Hepatocyte (in vitro differentiated cells): ENCODE results near the gene CELA1. TPM values are rescaled to one million over a fixed set of nuclear protein-coding genes. Genes with fewer than 3 reads are reported as not detected.

ENCODE experiments used
- DNase-seq: peaks from one replicate; pipeline ENCODE4 v3.0.0-alpha.2; 2016; ENCODE audit warnings: low spot score
- H2AFZ ChIP-seq: fragments of 200-600 bp; sonication (generic); 2 replicates; pipeline ENCODE4 v1.6.0; 2016; ENCODE audit warnings: antibody characterized with exemption, mild to moderate bottlenecking
- H3K27ac ChIP-seq: fragments of 200-600 bp; sonication (generic); 2 replicates; pipeline ENCODE4 v1.5.1; 2016; ENCODE audit warnings: mild to moderate bottlenecking
- H3K27me3 ChIP-seq: fragments of 200-600 bp; sonication (generic); 2 replicates; pipeline ENCODE4 v1.6.1; 2016
- H3K36me3 ChIP-seq: fragments of 200-600 bp; sonication (generic); replicated peaks from 2 replicates; pipeline ENCODE4 v1.5.1; 2016; ENCODE audit warnings: low read depth; ENCODE audit not compliant: insufficient read depth
- H3K4me1 ChIP-seq: fragments of 200-600 bp; sonication (generic); 2 replicates; pipeline ENCODE4 v1.5.1; 2016; ENCODE audit warnings: mild to moderate bottlenecking, moderate library complexity; ENCODE audit not compliant: insufficient read depth
- H3K4me2 ChIP-seq: fragments of 200-600 bp; sonication (generic); 2 replicates; pipeline ENCODE4 v1.6.0; 2016
- H3K4me3 ChIP-seq: fragments of 200-600 bp; sonication (generic); 2 replicates; pipeline ENCODE4 v1.5.1; 2016; ENCODE audit warnings: mild to moderate bottlenecking
- H3K79me2 ChIP-seq: fragments of 200-600 bp; sonication (generic); 2 replicates; pipeline ENCODE4 v1.6.0; 2017; ENCODE audit warnings: mild to moderate bottlenecking
- H3K9me2 ChIP-seq: fragments of 200-600 bp; sonication (generic); replicated peaks from 2 replicates; pipeline ENCODE4 v1.6.0; 2017; ENCODE audit warnings: mild to moderate bottlenecking; ENCODE audit not compliant: insufficient read depth
- H3K9me3 ChIP-seq: fragments of 200-600 bp; sonication (generic); 2 replicates; pipeline ENCODE4 v1.5.1; 2016; ENCODE audit warnings: low read depth, mild to moderate bottlenecking
- H4K20me1 ChIP-seq: fragments of 200-600 bp; sonication (generic); 2 replicates; pipeline ENCODE4 v1.6.0; 2016; ENCODE audit warnings: mild to moderate bottlenecking; ENCODE audit not compliant: insufficient read depth, poor library complexity, severe bottlenecking
- EZH2 ChIP-seq: fragments of 200-600 bp; sonication (generic); IDR thresholded peaks from 2 replicates; pipeline ENCODE4 v1.6.1; 2016; ENCODE audit warnings: antibody characterized with exemption, mild to moderate bottlenecking, borderline replicate concordance
- EZH2phosphoT487 ChIP-seq: fragments of 200-600 bp; sonication (generic); IDR thresholded peaks from one replicate; pipeline ENCODE4 v1.6.1; 2018; ENCODE audit warnings: antibody characterized with exemption, mild to moderate bottlenecking, low read depth, moderate library complexity; ENCODE audit not compliant: unreplicated experiment, severe bottlenecking
- WGBS: methylation state at CpG from one replicate; pipeline ENCODE4 v1.1.6; 2016; ENCODE audit warnings: low lambda C conversion rate; ENCODE audit errors: missing lambda C conversion rate; 5-methylcytosine and 5-hydroxymethylcytosine counted together
- polyA plus RNA-seq: library from polyadenylated mRNA; unstranded; fragments of >200 nt; fragmentation: Nextera tagmentation; extraction: Ambion mirVana; gene quantifications from 2 replicates; pipeline ENCODE4 v1.2.1, GENCODE V29; 2016
- total RNA-seq: library from RNA; depleted of rRNA; stranded (reverse); fragments of >200 nt; gene quantifications from 2 replicates; pipeline ENCODE4 v1.2.3, GENCODE V29; 2014
- TF ChIP-seq, protein P1 (sequence below): fragments of 200-600 bp; sonication (generic); IDR thresholded peaks from 2 replicates; pipeline ENCODE4 v1.5.1; 2016; ENCODE audit warnings: antibody characterized with exemption, mild to moderate bottlenecking; ENCODE audit not compliant: poor library complexity

The CELA1 gene
- total and polyA plus RNA-seq, 2 experiments from 2014 or later: not detected

- Histone ChIP-seq H3K36me3 (no peaks in the 10 kb centered on the region), H3K27ac (no peak overlapping the region), H3K27me3 (no peaks in the 10 kb centered on the region), H3K4me1 (no peaks in the 10 kb centered on the region), H3K79me2 (no peaks in the 10 kb centered on the region), H3K9me2 (no peaks in the 10 kb centered on the region), H3K9me3 (no peaks in the 10 kb centered on the region), H3K4me3 (no peak overlapping the region), H4K20me1 (no peaks in the 10 kb centered on the region), H2AFZ (no peak overlapping the region), H3K4me2 (no peak overlapping the region)
- no peak for DNase-seq
- TF ChIP-seq, protein P1, sequence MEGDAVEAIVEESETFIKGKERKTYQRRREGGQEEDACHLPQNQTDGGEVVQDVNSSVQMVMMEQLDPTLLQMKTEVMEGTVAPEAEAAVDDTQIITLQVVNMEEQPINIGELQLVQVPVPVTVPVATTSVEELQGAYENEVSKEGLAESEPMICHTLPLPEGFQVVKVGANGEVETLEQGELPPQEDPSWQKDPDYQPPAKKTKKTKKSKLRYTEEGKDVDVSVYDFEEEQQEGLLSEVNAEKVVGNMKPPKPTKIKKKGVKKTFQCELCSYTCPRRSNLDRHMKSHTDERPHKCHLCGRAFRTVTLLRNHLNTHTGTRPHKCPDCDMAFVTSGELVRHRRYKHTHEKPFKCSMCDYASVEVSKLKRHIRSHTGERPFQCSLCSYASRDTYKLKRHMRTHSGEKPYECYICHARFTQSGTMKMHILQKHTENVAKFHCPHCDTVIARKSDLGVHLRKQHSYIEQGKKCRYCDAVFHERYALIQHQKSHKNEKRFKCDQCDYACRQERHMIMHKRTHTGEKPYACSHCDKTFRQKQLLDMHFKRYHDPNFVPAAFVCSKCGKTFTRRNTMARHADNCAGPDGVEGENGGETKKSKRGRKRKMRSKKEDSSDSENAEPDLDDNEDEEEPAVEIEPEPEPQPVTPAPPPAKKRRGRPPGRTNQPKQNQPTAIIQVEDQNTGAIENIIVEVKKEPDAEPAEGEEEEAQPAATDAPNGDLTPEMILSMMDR: no peak
- TF ChIP-seq EZH2phosphoT487 (no peak), EZH2 (no peak)
- 91% methylated on average over 10 of the region's 10 CpGs for WGBS
Measured at GRCh38 chr12:51357374-51358047, 11.0 kb upstream of the CELA1 start.

- DNase-seq: peak; percentile 75
Measured at GRCh38 chr12:51351913-51352532, 5.5 kb upstream of the CELA1 start.

GRCh38 chr12:51349026-51349425 lies 2.5 kb upstream of the CELA1 start:
- H2AFZ ChIP-seq: no peak overlapping the region
- no peaks in the 10 kb centered on the region for H4K20me1 ChIP-seq
- no peak overlapping the region for H3K4me2 ChIP-seq
- H3K9me2 ChIP-seq: no peaks in the 10 kb centered on the region
- H3K9me3 ChIP-seq: no peaks in the 10 kb centered on the region
- no peaks in the 10 kb centered on the region for H3K27me3 ChIP-seq
- H3K27ac ChIP-seq: no peak overlapping the region
- 83% methylated on average over 5 of the region's 5 CpGs for WGBS
- H3K36me3 ChIP-seq: no peaks in the 10 kb centered on the region
- TF ChIP-seq EZH2 (no peak), EZH2phosphoT487 (no peak)
- TF ChIP-seq, protein P1: no peak
- no peak overlapping the region for H3K4me3 ChIP-seq
- no peak for DNase-seq
- H3K4me1 ChIP-seq: no peaks in the 10 kb centered on the region
- no peaks in the 10 kb centered on the region for H3K79me2 ChIP-seq

More at GRCh38 chr12:51351913-51352532, 5.5 kb upstream of the CELA1 start:
- Histone ChIP-seq H3K27ac (no peak overlapping the region), H3K27me3 (no peaks in the 10 kb centered on the region), H3K4me1 (no peaks in the 10 kb centered on the region), H2AFZ (no peak overlapping the region), H3K4me3 (no peak overlapping the region), H4K20me1 (no peaks in the 10 kb centered on the region), H3K4me2 (no peak overlapping the region), H3K9me2 (no peaks in the 10 kb centered on the region), H3K79me2 (no peaks in the 10 kb centered on the region), H3K36me3 (no peaks in the 10 kb centered on the region), H3K9me3 (no peaks in the 10 kb centered on the region)
- WGBS: 35% methylated on average over 11 of the region's 11 CpGs
- TF ChIP-seq EZH2phosphoT487: no peak
- TF ChIP-seq, protein P1: peak; percentile 69
